Dendritic cell treated with granulocyte-macrophage colony-stimulating factor and Interleukin-4, amounts not matched to agents 40 ng/mL and 50 ng/mL, for 4 days (primary cell): ENCODE results near the gene FCMR.
A peak's percentile ranks its signal among the peaks of the same experiment; 100 is the strongest.
"Not testable (repeated sequence)": the region's sequence is repeated elsewhere in the genome, so short reads cannot be mapped to it uniquely, and the experiment has no call there.

Source experiments
- H3K27ac Mint-ChIP-seq: one replicate; pipeline ENCODE4 v1.8.0; 2022; ENCODE audit warnings: mild to moderate bottlenecking, mixed read lengths
- H3K27me3 Mint-ChIP-seq: one replicate; pipeline ENCODE4 v1.8.0; 2022; ENCODE audit warnings: mild to moderate bottlenecking, mixed read lengths
- H3K36me3 Mint-ChIP-seq: one replicate; pipeline ENCODE4 v1.8.0; 2022; ENCODE audit warnings: low read depth, mixed read lengths
- H3K4me1 Mint-ChIP-seq: one replicate; pipeline ENCODE4 v1.8.0; 2022; ENCODE audit warnings: low read depth, mixed read lengths
- H3K4me3 Mint-ChIP-seq: one replicate; pipeline ENCODE4 v1.8.0; 2022; ENCODE audit warnings: mild to moderate bottlenecking, moderate library complexity, mixed read lengths
- H3K9me3 Mint-ChIP-seq: one replicate; pipeline ENCODE4 v1.8.0; 2022; ENCODE audit warnings: mixed read lengths
- intact Hi-C: fragments of 100-400 bp; cut with micrococcal nuclease; formaldehyde crosslinking; loops from one replicate; pipeline ENCODE4 v1.15.0; 2022

Gene FCMR

GRCh38 chr1:206854401-206855129 lies 67.2 kb downstream of the FCMR start:
- Mint-ChIP-seq H3K36me3 (no peaks in the 10 kb centered on the region), H3K4me1 (peaks cover 64% of the 10 kb centered on the region), H3K9me3 (peaks cover 15% of the 10 kb centered on the region), H3K4me3 (no peak overlapping the region), H3K27me3 (peaks cover 2% of the 10 kb centered on the region), H3K27ac (peak overlapping the region; percentile 89)
- intact Hi-C loops: loop anchor here (5.0 kb wide), 1 partner anchor 32 kb away; no protein-coding TSS in a partner anchor

- H3K36me3 Mint-ChIP-seq, H3K27me3 Mint-ChIP-seq, H3K4me3 Mint-ChIP-seq, intact Hi-C loops: not testable (repeated sequence)
- Mint-ChIP-seq H3K4me1 (peaks cover 61% of the 10 kb centered on the region), H3K27ac (peak overlapping the region; percentile 32), H3K9me3 (peaks cover 15% of the 10 kb centered on the region)
Measured at GRCh38 chr1:206853696-206854095, 68.0 kb downstream of the FCMR start.
